GM12873 (cell line): ENCODE results near the gene ALDH1L1.

ENCODE experiments used
- TF ChIP-seq, protein P1 (sequence below): IDR thresholded peaks from 2 replicates; pipeline ENCODE4 v1.5.1; 2012; ENCODE audit warnings: low read depth, mild to moderate bottlenecking, moderate library complexity, low read length, control low read depth; ENCODE audit not compliant: insufficient read depth; ENCODE audit errors: missing control alignments

Gene ALDH1L1

GRCh38 chr3:126152901-126153694 is 27.3 kb downstream of the ALDH1L1 start:
- TF ChIP-seq, protein P1, sequence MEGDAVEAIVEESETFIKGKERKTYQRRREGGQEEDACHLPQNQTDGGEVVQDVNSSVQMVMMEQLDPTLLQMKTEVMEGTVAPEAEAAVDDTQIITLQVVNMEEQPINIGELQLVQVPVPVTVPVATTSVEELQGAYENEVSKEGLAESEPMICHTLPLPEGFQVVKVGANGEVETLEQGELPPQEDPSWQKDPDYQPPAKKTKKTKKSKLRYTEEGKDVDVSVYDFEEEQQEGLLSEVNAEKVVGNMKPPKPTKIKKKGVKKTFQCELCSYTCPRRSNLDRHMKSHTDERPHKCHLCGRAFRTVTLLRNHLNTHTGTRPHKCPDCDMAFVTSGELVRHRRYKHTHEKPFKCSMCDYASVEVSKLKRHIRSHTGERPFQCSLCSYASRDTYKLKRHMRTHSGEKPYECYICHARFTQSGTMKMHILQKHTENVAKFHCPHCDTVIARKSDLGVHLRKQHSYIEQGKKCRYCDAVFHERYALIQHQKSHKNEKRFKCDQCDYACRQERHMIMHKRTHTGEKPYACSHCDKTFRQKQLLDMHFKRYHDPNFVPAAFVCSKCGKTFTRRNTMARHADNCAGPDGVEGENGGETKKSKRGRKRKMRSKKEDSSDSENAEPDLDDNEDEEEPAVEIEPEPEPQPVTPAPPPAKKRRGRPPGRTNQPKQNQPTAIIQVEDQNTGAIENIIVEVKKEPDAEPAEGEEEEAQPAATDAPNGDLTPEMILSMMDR, result no peak

DNA sequence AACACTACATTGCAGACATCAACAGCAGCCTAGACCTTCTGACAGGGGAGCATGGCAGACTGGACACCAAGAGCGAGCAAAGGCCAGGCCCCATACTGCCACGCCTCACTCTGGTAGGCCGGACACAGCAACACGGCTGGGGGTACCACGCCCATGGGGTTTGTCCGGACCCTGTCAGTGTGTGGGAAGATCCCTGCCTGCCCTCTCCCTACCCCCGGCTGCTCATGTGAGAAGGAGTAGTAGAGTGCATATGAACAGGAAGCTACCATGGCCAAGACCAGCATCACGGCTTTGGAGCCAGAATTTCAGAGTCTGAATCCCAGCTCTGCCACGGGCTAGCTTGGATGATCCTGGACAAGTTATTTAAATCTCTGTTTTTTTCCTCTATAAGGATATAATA is 27.9 kb downstream of the ALDH1L1 start:
- TF ChIP-seq, protein P1, result no peak

GRCh38 chr3:126151562-126152302 is 28.7 kb downstream of the ALDH1L1 start:
- TF ChIP-seq, protein P1, result no peak

DNA sequence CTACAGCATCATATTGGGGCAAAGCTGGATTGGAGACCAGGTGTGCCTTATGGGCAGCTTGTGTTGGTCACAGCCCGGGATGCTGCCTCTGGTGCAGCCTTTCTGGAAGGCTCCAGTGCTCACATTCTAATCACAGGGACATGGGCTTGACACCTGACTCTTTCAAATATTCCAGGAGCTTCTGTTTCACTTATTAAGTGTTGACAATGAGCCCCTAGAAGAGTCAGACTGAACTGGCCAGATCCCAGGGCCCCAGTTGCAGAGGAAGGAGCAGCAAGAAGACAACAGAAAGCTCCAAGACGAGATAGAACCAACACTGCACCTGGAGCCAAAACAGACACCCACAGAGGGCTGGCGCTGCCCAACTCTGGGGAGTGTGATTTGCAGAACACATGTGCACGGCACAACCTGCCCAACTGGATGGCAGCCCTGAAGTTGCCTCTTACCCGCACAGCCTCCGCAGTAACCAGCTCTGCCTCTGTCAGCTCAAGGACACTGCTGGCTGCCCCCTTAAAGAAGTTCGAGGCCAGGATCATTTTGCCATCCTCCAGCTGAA is 30.3 kb downstream of the ALDH1L1 start:
- TF ChIP-seq, protein P1, result no peak

DNA sequence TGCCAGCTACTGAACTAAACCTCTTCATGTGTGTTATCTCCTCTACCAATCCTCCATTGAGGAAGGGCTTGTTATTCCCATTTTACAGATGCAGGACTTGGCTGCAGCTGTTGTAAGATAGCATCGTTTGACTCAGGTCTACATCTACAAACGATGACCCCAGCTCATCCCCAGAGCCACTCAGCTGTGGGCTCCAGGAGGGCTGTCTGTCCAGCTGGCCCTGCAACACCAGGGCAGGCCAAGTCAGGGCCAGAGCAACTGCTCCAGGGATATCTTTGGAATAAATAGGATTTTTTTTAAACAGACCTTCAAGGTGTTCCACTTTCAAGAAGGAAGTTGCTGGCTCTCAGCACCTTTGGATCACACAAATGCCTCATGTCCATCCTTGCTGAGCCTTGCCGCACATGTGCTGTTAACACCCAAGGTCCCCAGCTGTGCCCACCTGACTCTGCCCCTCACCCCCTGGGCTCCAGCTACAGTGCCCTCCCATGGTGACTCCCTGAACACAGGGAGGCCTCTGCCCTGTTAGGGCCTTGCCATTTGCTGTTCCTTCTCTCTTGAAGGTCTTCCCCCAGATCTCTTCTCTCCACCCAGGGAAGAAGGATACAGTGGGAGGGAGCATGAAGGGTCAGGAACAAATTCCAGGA is 31.0 kb downstream of the ALDH1L1 start:
- TF ChIP-seq, protein P1, result no peak

DNA sequence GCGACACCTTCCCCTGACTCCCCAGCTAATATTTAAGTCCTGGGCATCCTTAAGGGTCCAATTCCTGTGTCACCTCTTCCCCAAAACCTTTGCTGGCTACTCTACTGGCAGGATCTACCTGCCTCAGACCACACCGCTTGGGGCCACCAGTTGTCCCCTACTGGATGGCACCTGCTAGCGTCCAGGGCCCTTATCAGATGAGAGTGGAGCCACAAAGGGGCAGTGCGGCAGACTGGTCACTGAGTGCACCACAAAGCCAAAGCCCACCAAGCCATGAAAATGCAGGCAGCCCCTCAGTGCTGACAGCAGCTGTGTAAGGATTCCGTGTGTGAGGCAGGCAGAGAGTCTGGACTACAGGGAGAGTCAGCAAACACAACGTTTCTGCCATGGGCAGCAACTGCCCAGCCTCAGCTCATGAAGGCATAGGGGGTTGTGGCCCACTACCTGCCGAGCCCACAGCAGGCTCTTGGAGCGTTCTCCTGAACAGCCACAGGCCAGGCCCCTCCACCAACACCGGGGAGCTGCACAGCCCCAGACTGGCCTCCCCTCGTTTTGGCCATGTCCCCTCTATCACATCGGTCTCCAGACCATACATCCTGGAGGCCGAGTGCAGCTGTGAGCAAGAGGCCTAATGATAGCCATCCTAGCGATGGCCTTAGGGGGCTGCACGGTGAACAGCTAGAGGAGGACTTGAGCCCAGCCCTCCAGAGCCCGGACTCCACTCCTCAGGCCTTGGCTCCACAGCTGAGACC is 32.3 kb downstream of the ALDH1L1 start:
- TF ChIP-seq, protein P1, result no peak
